Epithelial cell of esophagus (primary cell): ENCODE data around the gene CLK4.

Experiments
- DNase-seq: peaks from one replicate; pipeline ENCODE4 v3.0.0; 2010; ENCODE audit warnings: low read depth
- H3K4me3 ChIP-seq: 2 replicates; pipeline ENCODE4 v1.5.1; 2011; ENCODE audit warnings: mild to moderate bottlenecking, low read length, control low read depth
- CTCF ChIP-seq: IDR thresholded peaks from 2 replicates; pipeline ENCODE4 v1.5.1; 2011; ENCODE audit warnings: low read depth, mild to moderate bottlenecking, low read length, control low read depth, inconsistent platforms; ENCODE audit not compliant: insufficient read depth; ENCODE audit errors: missing control alignments

CLK4 gene

GRCh38 chr5:178651046-178651810 is 24.4 kb upstream of the CLK4 start:
- peak; percentile 79 for DNase-seq
- no peak overlapping the region for H3K4me3 ChIP-seq
- TF ChIP-seq CTCF, result no peak

GRCh38 chr5:178650214-178650613 is 23.4 kb upstream of the CLK4 start:
- H3K4me3 ChIP-seq, result no peak overlapping the region
- DNase-seq, result no peak
- no peak for TF ChIP-seq CTCF

- no peak overlapping the region for H3K4me3 ChIP-seq
- DNase-seq, result no peak
- TF ChIP-seq CTCF, result no peak
Observed at GRCh38 chr5:178649580-178649979, 22.7 kb upstream of the CLK4 start.

- peak; percentile 75 for DNase-seq
Observed at GRCh38 chr5:178644826-178645545, 18.1 kb upstream of the CLK4 start.

GRCh38 chr5:178642351-178642909 is 15.6 kb upstream of the CLK4 start:
- no peak for TF ChIP-seq CTCF
- DNase-seq, result peak; percentile 95

More at GRCh38 chr5:178644826-178645545, 18.1 kb upstream of the CLK4 start:
- TF ChIP-seq CTCF, result no peak
- no peak overlapping the region for H3K4me3 ChIP-seq

GRCh38 chr5:178641711-178642110 is 14.9 kb upstream of the CLK4 start:
- no peak overlapping the region for H3K4me3 ChIP-seq
- DNase-seq, result no peak
- TF ChIP-seq CTCF, result no peak

More at GRCh38 chr5:178642351-178642909, 15.6 kb upstream of the CLK4 start:
- no peak overlapping the region for H3K4me3 ChIP-seq
